ENCODE data around the gene DHX15. TPM values are rescaled to one million over a fixed set of nuclear protein-coding genes. Genes with fewer than 3 reads are reported as not detected.
A peak's percentile ranks its signal among the peaks of the same experiment; 100 is the strongest.

The DHX15 gene
- total and polyA plus RNA-seq, 2 of the 13 experiments (the other 11 are each of a cell fraction or from before 2014, with no cell fraction given) = 92.9 to 165 TPM

GRCh38 chr4:24584211-24584850 is at the start of gene DHX15 (continued):
- TF ChIP-seq HMGXB4 (CRISPR knock-in tag; IDR thresholded peaks at IDR 0.05; ENCODE audit: borderline replicate concordance in 1 of 2, low read depth in 1 of 2) (peak; percentile 86 to 90; a peak in 3 of 4 replicates), HCFC1 (IDR thresholded peaks at IDR 0.05; ENCODE audit: low read depth, low read length) (no peak), KMT2A (CRISPR knock-in tag; IDR thresholded peaks at IDR 0.05) (no peak), ZNF414 (CRISPR knock-in tag; IDR thresholded peaks at IDR 0.05) (no peak), ZNF569 (CRISPR knock-in tag; IDR thresholded peaks at IDR 0.05; ENCODE audit: borderline replicate concordance) (peak; percentile 73; the same call in 1 of the 2 replicates), ZNF670 (CRISPR knock-in tag; IDR thresholded peaks at IDR 0.05; ENCODE audit: borderline replicate concordance) (peak; percentile 84), SP2 (CRISPR knock-in tag; IDR thresholded peaks at IDR 0.05) (peak; percentile 86), ZFAT (CRISPR knock-in tag; conservative IDR thresholded peaks at IDR 0.05) (no peak), THAP9 (CRISPR knock-in tag; IDR thresholded peaks at IDR 0.05; ENCODE audit: borderline replicate concordance) (peak; percentile 80; the same call in 1 of the 2 replicates), SP5 (CRISPR knock-in tag; IDR thresholded peaks at IDR 0.05; ENCODE audit: borderline replicate concordance, low read depth) (peak; percentile 90), ARHGAP35 (CRISPR knock-in tag; IDR thresholded peaks at IDR 0.05; ENCODE audit: borderline replicate concordance) (peak; percentile 56; the same call in 1 of the 2 replicates), SP1 (IDR thresholded peaks at IDR 0.05) (no peak), SP1 (CRISPR knock-in tag; IDR thresholded peaks at IDR 0.05) (peak; percentile 54; the same call in 1 of the 2 replicates), GABPB1 (CRISPR knock-in tag; IDR thresholded peaks at IDR 0.05) (peak; percentile 93), E2F5 (CRISPR knock-in tag; conservative IDR thresholded peaks at IDR 0.05) (peak; percentile 89; the same call in 1 of the 2 replicates), SRY (CRISPR knock-in tag; IDR thresholded peaks at IDR 0.05) (peak; percentile 82), E2F1 (CRISPR knock-in tag; IDR thresholded peaks at IDR 0.05) (peak; percentile 97), PHF20 (CRISPR knock-in tag; IDR thresholded peaks at IDR 0.05) (peak; percentile 69; the same call in 1 of the 2 replicates), CREM (IDR thresholded peaks at IDR 0.05) (peak; percentile 11; the same call in 1 of the 2 replicates), CREM (CRISPR knock-in tag; IDR thresholded peaks at IDR 0.05) (no peak)
- TF ChIP-seq, protein P1, sequence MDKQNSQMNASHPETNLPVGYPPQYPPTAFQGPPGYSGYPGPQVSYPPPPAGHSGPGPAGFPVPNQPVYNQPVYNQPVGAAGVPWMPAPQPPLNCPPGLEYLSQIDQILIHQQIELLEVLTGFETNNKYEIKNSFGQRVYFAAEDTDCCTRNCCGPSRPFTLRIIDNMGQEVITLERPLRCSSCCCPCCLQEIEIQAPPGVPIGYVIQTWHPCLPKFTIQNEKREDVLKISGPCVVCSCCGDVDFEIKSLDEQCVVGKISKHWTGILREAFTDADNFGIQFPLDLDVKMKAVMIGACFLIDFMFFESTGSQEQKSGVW (CRISPR knock-in tag; IDR thresholded peaks at IDR 0.05; ENCODE audit: borderline replicate concordance) = 0 out of 2 replicates have a peak, but pooled peaks have one; percentile 37

Measured in HepG2 (cell line).